ENCODE data around the gene GNAZ.

Gene GNAZ

GRCh38 chr22:23037429-23038333 lies 32.6 kb upstream of the GNAZ start:
- TF ChIP-seq CTCF (IDR thresholded peaks at IDR 0.05; ENCODE audit: extremely low read depth, missing control alignments): no peak
- no peak for DNase-seq (ENCODE audit: low spot score)

- TF ChIP-seq CTCF (IDR thresholded peaks at IDR 0.05; ENCODE audit: extremely low read depth, missing control alignments): no peak
- DNase-seq (ENCODE audit: low spot score): no peak
Observed at GRCh38 chr22:23038334-23038642, 32.0 kb upstream of the GNAZ start.

DNA sequence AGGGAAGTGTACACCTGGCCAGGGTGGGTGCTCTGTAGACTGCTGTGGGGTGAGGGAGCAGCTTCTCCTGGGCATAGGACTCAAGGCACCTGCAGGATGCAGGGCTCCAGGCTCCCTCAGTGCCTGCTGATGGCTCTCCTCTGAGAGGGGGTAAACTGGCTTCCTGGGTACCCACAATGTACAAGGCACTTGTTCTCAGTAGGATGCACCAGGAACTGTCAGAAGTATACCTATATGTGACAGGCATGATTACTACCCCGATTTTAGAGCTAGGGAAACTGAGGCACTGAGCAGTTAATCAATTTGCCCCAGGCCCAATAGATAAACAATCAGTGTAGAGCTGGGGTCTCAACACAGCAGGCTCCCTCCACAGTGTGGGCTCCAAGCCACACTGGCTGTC lies 31.4 kb upstream of the GNAZ start:
- DNase-seq (ENCODE audit: low spot score): no peak
- TF ChIP-seq CTCF (IDR thresholded peaks at IDR 0.05; ENCODE audit: extremely low read depth, missing control alignments): no peak

DNA sequence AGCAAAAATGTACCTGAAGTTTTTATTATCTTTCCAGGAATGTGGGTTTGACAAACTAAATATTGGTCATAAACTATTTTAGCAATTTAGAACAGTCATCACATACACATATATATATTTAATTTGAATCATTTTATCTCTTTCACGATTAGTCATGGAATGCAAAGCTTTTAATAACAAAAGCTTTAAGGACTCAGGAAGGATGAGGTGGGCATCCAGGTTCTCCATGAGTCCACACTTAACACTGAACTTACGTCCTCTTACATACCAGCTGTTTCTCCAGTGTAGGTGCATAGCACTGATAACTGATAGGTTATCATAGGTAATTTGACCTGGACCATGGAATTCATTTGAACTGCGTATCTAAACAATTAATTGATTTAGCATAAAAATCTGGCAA lies 28.1 kb upstream of the GNAZ start:
- TF ChIP-seq CTCF (IDR thresholded peaks at IDR 0.05; ENCODE audit: extremely low read depth, missing control alignments): no peak
- no peak for DNase-seq (ENCODE audit: low spot score)

GRCh38 chr22:23044570-23044969 lies 25.7 kb upstream of the GNAZ start:
- no peak for DNase-seq (ENCODE audit: low spot score)
- TF ChIP-seq CTCF (IDR thresholded peaks at IDR 0.05; ENCODE audit: extremely low read depth, missing control alignments): no peak

- DNase-seq (ENCODE audit: low spot score): no peak
- TF ChIP-seq CTCF (IDR thresholded peaks at IDR 0.05; ENCODE audit: extremely low read depth, missing control alignments): no peak
Observed at GRCh38 chr22:23045461-23045860, 24.9 kb upstream of the GNAZ start.

GRCh38 chr22:23047265-23047664 lies 23.1 kb upstream of the GNAZ start:
- no peak for DNase-seq (ENCODE audit: low spot score)
- no peak for TF ChIP-seq CTCF (IDR thresholded peaks at IDR 0.05; ENCODE audit: extremely low read depth, missing control alignments)
